Astrocyte (in vitro differentiated cells and primary cell): ENCODE data around the gene NCOR1.

Experiments used
- CTCF ChIP-seq: IDR thresholded peaks from 2 replicates; pipeline ENCODE4 v1.5.1; 2011; ENCODE audit warnings: low read depth, mild to moderate bottlenecking, inconsistent platforms, low read length, moderate library complexity; ENCODE audit not compliant: insufficient read depth
- EZH2 ChIP-seq: IDR thresholded peaks from 2 replicates; pipeline ENCODE4 v1.6.1; 2012; ENCODE audit warnings: mild to moderate bottlenecking, low read length, inconsistent platforms; ENCODE audit not compliant: insufficient read depth

- TF ChIP-seq CTCF: no peak
- no peak for TF ChIP-seq EZH2
Observed at GRCh38 chr17:15996322-15996721, 219.0 kb downstream of the NCOR1 start.
